Ureter (tissue), 1 donor: ENCODE results near the gene PANK4. TPM values are rescaled to one million over a fixed set of nuclear protein-coding genes. Genes with fewer than 3 reads are reported as not detected.
"Not testable (repeated sequence)": the region's sequence is repeated elsewhere in the genome, so short reads cannot be mapped to it uniquely, and the experiment has no call there.

Experiments used
- DNase-seq: peaks from one replicate; pipeline ENCODE4 v3.0.0-alpha.2; 2020; ENCODE audit warnings: low spot score
- total RNA-seq: library from RNA; stranded (reverse); gene quantifications from one replicate; pipeline ENCODE4 v1.2.4, GENCODE V29; 2023
- donor health status: DM: yes; HTN: yes; CAD: no.

Gene PANK4
- total RNA-seq, 1 donor from 2014 or later: 29.9 TPM

- no peak for DNase-seq
These were observed 32.5 kb upstream of the PANK4 start for GRCh38 chr1:2558861-2559260.

DNA sequence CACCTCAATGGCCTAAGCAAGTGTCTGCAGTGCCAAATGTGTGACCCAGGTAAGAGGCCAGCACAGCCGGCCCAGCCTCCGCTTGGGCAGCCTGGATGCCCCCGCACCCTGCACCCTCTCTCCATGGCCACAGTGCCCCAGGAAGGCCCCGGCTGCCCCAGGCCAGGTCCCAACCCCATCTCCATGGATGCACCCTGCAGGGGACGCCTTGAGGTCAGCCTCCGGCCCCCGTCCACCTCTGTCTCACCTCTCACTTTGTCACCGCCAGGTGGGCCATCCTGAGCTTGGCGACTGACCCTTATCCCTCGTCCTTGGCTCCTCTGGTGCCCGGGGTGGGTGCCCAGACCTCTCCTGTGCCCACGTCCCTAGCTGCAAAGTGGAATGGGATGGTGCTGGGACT, 32.0 kb upstream of the PANK4 start:
- DNase-seq: no peak

GRCh38 chr1:2557482-2558400, 31.3 kb upstream of the PANK4 start:
- no peak for DNase-seq

DNA sequence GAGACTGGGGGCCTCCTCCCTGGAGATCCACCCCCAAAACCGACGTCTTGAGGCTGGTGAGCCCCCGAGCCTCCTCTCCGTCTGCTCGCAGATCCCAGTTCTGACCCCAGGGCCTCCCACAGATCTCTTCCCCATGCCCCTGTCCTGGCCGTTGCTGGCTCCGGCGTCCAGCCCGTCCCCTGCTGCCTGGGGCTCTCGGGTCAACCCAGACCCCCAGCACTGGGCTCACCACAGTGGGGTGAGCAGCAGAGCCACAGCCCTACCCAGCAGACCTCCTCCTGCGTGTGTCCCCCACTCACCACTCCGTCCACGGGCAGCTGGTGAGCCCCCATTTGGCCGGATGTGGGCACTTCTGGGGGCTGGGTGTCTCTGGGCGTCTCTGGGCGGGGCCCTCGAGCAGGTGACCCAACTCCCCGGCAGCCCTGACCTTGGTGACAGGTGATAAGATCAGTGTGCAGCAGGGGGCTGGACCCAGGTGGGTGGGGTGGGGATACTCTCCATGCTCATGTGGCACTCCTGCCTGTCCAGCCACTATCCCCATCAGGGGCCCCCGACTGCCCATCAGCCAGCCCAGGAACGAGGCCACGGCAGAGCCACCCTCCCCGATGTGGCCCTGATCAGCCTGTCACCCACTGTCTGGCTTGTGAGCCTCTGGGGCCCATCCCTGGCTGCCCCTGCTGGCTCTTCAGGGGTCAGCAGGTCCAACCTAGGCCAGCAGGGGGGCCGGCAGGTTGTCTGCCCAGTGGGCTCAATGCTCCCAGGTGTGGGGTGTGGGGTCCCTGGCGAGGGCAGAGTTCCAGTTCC, 30.5 kb upstream of the PANK4 start:
- peak; percentile 78 for DNase-seq

- peak; percentile 81 for DNase-seq
These were observed 29.9 kb upstream of the PANK4 start, which contains the start of gene TNFRSF14 for GRCh38 chr1:2556277-2556677. Gene TNFRSF14 (plus strand): TSS chr1:2556371. CDS start chr1:2556665, 294 bp downstream.

DNA sequence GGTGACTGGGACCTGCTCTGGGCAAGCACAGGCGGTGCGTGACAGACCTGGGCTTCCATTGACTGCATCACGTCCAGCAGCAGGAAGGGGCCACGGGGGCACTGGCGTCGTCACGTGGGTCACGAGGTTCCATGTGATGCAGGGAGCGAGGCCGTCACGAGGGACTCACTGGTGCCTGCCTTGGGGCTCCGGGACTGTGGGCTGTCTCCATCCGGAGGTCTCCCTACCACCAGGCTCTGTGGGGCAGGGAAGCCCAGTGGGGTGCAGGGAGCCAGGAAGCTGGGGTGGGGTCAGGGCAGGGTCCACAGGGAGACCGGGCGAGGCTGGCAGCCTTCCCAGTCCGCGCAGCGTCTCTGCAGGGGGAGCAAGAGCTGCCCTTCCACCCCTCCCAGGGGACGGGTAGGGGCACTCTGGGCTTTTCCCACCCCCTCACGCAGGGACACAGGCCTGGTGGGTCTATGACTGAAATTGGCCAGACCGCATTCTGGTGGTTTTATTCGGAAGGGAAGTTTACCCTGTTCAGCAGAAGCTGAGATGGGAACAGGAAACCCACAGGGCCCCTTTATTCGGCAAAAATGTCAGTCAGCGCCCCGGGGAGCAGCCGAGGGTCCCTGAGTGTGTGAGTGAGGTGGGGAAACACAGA, 29.4 kb upstream of the PANK4 start:
- peak; percentile 94 for DNase-seq

DNA sequence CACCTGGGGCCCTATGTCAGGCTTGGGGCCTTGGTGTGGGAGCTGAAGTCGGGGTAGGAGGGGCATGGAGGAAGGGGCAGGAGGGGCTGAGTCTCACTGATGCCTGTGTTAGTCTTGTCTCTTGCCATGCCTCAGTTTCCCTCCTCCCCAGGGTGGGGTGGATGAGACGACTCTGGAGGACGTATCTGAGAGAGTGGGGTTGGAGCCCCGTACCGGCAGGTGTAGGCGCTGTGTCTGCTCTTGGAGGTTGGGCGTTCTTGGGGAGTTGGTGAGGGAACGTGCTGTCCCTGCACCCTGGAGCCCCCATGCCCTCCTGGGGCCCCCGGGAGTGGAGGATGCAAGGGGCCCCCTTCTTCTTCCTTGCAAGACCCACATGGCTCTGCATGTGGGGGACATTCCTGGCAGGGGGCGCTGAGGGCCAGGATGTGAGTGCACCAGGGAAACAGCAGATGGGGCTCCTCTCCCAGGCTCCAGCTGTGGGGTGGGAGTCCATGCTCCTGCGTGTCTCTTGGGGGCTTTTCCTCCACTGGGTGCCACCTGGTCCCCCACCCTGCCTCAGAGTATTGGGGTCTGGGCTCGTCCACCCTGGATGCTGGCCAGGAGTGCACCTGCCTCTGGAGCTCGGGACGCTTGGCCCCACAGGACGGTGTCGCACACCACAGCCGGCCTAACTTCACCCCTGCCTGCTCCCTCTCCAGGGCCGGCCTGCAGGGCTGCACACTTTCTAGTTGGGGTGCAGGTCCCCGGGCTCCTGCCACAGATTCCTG, 28.4 kb upstream of the PANK4 start:
- no peak for DNase-seq

- DNase-seq: no peak
These were observed 27.6 kb upstream of the PANK4 start for GRCh38 chr1:2553871-2554620.

DNA sequence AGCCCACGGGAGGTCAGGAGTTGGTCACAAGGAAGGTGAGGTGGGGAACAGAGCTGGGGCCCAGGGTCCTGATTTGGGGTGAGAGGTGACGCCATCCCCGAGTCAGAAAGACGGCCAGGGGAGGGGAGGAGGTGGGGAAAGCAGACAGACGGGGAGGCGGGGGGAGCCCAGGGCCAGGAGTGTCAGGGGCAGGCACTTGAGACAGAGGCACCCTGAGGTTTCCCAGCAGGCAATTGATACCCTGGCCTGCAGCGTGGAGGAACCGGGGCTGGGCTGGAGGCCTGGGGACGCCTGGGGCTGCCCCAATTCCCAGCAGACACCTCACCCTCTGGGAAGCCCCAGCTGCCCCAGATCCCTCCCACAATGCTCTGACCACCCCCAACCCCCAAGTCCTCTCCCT, 26.7 kb upstream of the PANK4 start:
- not testable (repeated sequence) for DNase-seq

DNA sequence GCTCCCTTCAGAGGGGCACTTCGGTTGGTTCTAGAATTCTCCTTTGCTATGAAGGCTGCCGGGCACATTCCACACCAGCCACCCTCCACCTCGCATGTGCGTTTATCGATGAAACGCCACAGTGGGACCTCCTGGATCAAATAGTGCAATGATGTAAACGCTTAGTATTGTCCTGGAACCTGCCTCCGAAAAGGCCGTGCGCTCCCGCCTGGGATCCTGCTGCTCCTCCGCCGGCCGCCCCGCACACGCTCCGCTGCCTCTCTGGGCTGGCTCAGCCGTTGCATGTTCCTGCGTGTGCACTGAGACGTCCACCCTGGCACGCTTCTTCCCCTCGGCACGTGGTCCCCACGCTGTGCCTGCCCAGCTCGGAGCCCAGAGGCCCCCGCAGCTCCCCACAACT, 25.8 kb upstream of the PANK4 start:
- no peak for DNase-seq

DNA sequence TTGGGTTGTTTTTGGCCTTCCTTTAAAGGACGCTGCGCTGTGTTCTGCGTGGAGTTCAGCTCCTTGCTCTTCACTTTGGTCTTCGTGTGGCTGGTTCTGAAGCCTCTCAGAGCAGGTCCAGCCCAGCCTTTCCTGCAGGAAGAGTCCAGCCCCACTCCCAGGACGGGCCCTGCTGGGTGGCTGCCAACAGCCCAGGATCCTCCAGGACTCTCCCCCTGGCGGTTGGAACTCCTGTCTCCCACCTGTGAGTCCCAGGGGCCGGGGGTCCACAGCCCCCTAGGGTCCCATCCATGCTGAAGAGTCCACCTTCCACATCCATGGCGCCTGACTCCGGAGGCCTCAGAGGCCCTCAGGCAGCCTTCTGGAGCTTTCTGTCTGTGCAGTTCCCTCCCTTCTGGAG, 25.1 kb upstream of the PANK4 start:
- not testable (repeated sequence) for DNase-seq

DNA sequence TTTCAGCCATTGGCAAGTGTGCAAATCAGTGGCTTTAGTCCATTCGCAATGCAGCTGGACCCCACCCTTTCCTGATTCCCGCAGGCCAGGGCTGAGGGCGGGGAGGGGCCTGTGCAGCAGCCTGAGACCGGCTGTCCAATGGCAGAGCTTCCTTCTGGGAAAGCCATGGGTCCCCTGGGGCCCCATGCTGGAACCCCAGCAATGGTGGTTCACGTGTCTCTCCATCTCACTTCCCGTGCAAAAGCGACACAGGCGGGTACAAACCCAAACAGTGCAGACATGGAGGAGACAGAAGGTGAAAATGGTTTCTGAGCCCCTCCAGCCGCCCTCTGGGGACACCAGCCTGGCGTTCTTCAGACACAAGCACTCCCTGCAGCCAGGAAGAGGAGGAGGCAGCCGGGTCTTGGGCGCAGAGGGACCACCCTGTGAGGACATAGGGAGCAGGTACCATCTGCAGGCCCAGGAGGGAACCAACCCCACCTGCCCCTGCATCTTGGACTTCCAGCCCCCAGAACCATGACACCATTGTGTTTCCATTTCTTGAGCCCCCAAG, 24.0 kb upstream of the PANK4 start:
- not testable (repeated sequence) for DNase-seq

GRCh38 chr1:2549367-2550029, 23.1 kb upstream of the PANK4 start:
- not testable (repeated sequence) for DNase-seq

- DNase-seq: peak; percentile 92
These were observed 21.7 kb upstream of the PANK4 start for GRCh38 chr1:2548068-2548589.

GRCh38 chr1:2547210-2548067, 21.0 kb upstream of the PANK4 start:
- DNase-seq: no peak

DNA sequence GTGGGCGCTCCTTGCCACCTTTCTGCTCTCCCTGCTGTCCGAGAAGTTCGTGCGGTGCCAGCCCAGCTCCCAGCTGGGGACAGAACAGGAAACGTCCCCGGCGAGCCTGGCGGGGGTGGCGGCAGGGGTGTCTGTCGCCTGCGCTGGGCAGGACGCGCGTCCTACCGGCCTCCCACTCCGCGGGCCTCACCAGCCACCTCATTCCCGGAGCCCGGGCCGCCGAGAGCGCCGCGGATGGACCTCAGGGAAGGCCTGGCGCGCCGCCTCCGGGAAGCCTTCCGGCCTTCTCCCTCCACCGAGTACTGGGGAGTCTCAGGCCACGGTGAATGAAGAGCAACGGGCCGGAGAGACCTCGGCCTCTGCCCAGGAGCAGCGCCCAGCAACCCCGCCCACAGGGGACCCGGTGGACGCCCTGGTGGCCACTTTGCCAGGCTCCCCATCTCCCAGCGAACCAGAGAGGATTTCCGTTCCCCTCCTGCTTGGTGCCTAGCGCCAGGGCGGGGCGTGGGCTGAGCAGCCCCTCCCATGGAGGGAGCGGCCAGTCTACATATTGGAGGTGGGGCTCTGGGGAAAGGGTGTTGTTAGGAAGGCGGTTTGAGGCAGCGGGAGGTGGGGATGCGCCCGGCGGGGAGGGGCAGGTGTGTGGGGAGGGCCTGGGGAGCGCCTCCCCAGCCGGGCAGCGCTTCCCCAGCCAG, 20.3 kb upstream of the PANK4 start:
- DNase-seq: peak; percentile 93

GRCh38 chr1:2545754-2546514, 19.5 kb upstream of the PANK4 start:
- DNase-seq: peak; percentile 93
